ENCODE data around the gene LIN37. TPM values are rescaled to one million over a fixed set of nuclear protein-coding genes. Genes with fewer than 3 reads are reported as not detected.

Gene LIN37
- total and polyA plus RNA-seq, 2 of the 13 experiments (the other 11 are each of a cell fraction or from before 2014, with no cell fraction given) = 6.3 to 8.7 TPM

DNA sequence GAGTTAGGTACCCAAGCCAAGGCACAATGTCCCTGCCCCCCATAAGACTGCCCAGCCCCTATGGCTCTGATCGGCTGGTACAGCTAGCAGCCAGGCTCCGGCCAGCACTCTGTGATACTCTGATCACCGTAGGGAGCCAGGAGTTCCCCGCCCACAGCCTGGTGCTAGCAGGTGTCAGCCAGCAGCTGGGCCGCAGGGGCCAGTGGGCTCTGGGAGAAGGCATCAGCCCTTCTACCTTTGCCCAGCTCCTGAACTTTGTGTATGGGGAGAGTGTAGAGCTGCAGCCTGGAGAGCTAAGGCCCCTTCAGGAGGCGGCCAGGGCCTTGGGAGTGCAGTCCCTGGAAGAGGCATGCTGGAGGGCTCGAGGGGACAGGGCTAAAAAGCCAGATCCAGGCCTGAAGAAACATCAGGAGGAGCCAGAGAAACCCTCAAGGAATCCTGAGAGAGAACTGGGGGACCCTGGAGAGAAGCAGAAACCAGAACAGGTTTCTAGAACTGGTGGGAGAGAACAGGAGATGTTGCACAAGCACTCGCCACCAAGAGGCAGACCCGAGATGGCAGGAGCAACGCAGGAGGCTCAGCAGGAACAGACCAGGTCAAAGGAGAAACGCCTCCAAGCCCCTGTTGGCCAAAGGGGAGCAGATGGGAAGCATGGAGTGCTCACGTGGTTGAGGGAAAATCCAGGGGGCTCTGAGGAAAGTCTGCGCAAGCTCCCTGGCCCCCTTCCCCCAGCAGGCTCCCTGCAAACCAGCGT lies 33.6 kb upstream of the LIN37 start:
- peaks cover 8% of the 10 kb centered on the region for H4K20me1 ChIP-seq (ENCODE audit: insufficient read depth, low read length)
- H3K27me3 ChIP-seq (ENCODE audit: control insufficient read depth in 1 of 2, insufficient read depth in 2 of 2, low read length in 2 of 2) = no peaks in the 10 kb centered on the region
- H3K4me2 ChIP-seq (ENCODE audit: low read depth, low read length) = no peak overlapping the region
- no peak overlapping the region for H3K9ac ChIP-seq (ENCODE audit: insufficient read depth, low read depth, low read length)
- ChIA-PET POLR2A (interaction anchor here (5.0 kb wide), 1 partner anchor 12 kb away, joined by 23 read pairs; no protein-coding TSS in a partner anchor), CTCF (ENCODE audit: low intra/inter-chr PET ratio, low total read pairs) (interaction anchor here (7.0 kb wide), 1 partner anchor 21 kb away, joined by 201 read pairs; no protein-coding TSS in a partner anchor)
- WGBS (ENCODE audit: low lambda C conversion rate) = 44% methylated on average over 10 of the region's 14 CpGs
- H3K4me3 ChIP-seq (replicated peaks in 1 of 3; ENCODE audit: insufficient read depth in 1 of 3, low read depth in 2 of 3, low read length in 3 of 3) = peak overlapping the region in 1 of 3 experiments; percentile 91; a peak in 1 of 6 replicates
- ATAC-seq = no peak
- H3K9me3 ChIP-seq (ENCODE audit: low read length) = no peaks in the 10 kb centered on the region
- H3K79me2 ChIP-seq (ENCODE audit: insufficient read depth, low read length) = peaks cover 15% of the 10 kb centered on the region
- intact Hi-C loops (cut with micrococcal nuclease; ENCODE audit: unreplicated experiment) = no loop called here
- no peak overlapping the region for H3K27ac ChIP-seq (ENCODE audit: extremely low read length, insufficient read depth, low read length)
- BruUV-seq (replicated peaks) = no TSS peak
- TF ChIP-seq CEBPG (CRISPR knock-in tag; IDR thresholded peaks at IDR 0.05) = peak; percentile 55; the same call in 1 of the 2 replicates
- TF ChIP-seq, protein P1, sequence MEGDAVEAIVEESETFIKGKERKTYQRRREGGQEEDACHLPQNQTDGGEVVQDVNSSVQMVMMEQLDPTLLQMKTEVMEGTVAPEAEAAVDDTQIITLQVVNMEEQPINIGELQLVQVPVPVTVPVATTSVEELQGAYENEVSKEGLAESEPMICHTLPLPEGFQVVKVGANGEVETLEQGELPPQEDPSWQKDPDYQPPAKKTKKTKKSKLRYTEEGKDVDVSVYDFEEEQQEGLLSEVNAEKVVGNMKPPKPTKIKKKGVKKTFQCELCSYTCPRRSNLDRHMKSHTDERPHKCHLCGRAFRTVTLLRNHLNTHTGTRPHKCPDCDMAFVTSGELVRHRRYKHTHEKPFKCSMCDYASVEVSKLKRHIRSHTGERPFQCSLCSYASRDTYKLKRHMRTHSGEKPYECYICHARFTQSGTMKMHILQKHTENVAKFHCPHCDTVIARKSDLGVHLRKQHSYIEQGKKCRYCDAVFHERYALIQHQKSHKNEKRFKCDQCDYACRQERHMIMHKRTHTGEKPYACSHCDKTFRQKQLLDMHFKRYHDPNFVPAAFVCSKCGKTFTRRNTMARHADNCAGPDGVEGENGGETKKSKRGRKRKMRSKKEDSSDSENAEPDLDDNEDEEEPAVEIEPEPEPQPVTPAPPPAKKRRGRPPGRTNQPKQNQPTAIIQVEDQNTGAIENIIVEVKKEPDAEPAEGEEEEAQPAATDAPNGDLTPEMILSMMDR (CRISPR knock-in tag; IDR thresholded peaks at IDR 0.05) = peak; percentile 38; the same call in 1 of the 2 replicates
- TF ChIP-seq, protein P2, sequence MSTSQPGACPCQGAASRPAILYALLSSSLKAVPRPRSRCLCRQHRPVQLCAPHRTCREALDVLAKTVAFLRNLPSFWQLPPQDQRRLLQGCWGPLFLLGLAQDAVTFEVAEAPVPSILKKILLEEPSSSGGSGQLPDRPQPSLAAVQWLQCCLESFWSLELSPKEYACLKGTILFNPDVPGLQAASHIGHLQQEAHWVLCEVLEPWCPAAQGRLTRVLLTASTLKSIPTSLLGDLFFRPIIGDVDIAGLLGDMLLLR (CRISPR knock-in tag; IDR thresholded peaks at IDR 0.05) = no peak
- TF ChIP-seq ZNF263 (CRISPR knock-in tag; IDR thresholded peaks at IDR 0.05) = peak; percentile 26; the same call in 1 of the 2 replicates
- TF ChIP-seq, protein P3, sequence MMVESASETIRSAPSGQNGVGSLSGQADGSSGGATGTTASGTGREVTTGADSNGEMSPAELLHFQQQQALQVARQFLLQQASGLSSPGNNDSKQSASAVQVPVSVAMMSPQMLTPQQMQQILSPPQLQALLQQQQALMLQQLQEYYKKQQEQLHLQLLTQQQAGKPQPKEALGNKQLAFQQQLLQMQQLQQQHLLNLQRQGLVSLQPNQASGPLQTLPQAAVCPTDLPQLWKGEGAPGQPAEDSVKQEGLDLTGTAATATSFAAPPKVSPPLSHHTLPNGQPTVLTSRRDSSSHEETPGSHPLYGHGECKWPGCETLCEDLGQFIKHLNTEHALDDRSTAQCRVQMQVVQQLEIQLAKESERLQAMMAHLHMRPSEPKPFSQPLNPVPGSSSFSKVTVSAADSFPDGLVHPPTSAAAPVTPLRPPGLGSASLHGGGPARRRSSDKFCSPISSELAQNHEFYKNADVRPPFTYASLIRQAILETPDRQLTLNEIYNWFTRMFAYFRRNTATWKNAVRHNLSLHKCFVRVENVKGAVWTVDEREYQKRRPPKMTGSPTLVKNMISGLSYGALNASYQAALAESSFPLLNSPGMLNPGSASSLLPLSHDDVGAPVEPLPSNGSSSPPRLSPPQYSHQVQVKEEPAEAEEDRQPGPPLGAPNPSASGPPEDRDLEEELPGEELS (CRISPR knock-in tag; IDR thresholded peaks at IDR 0.05) = no peak
- TF ChIP-seq, protein P4, sequence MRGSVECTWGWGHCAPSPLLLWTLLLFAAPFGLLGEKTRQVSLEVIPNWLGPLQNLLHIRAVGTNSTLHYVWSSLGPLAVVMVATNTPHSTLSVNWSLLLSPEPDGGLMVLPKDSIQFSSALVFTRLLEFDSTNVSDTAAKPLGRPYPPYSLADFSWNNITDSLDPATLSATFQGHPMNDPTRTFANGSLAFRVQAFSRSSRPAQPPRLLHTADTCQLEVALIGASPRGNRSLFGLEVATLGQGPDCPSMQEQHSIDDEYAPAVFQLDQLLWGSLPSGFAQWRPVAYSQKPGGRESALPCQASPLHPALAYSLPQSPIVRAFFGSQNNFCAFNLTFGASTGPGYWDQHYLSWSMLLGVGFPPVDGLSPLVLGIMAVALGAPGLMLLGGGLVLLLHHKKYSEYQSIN (CRISPR knock-in tag; IDR thresholded peaks at IDR 0.05; ENCODE audit: borderline replicate concordance) = no peak
- peak; percentile 69; the same call in 1 of the 2 replicates for TF ChIP-seq CEBPB (IDR thresholded peaks at IDR 0.05; ENCODE audit: borderline replicate concordance, low read depth, low read length)
- peak; percentile 35; the same call in 1 of the 2 replicates for TF ChIP-seq ZNF768 (CRISPR knock-in tag; IDR thresholded peaks at IDR 0.05)
- peaks cover 0 to 1% of the 10 kb centered on the region in 2 experiments; a peak in 1 of 5 replicates for H3K36me3 ChIP-seq (replicated peaks in 1 of 2; ENCODE audit: control insufficient read depth in 1 of 2, insufficient read depth in 2 of 2, low read length in 2 of 2)
- peaks cover 28% of the 10 kb centered on the region for H3K4me1 ChIP-seq (ENCODE audit: insufficient read depth, low read length)
- DNase-seq (ENCODE audit: low spot score) = peak; percentile 33
- peak; percentile 47 for FAIRE-seq
- H2AFZ ChIP-seq (ENCODE audit: low read length) = no peak overlapping the region
- in situ Hi-C loops (cut with HindIII; ENCODE audit: extremely low pct_ligation_motif_present, low pct_unique_long_range_greater_than_20kb) = loop anchor here (5.0 kb wide), 1 partner anchor 167 kb away; the partner anchor contains the start of gene TMEM147
